Measurements from ENCODE around the gene KANSL1L. TPM values are rescaled to one million over a fixed set of nuclear protein-coding genes. Genes with fewer than 3 reads are reported as not detected.

KANSL1L gene
- total RNA-seq, 1 experiment from 2014 or later: 7.4 TPM

DNA sequence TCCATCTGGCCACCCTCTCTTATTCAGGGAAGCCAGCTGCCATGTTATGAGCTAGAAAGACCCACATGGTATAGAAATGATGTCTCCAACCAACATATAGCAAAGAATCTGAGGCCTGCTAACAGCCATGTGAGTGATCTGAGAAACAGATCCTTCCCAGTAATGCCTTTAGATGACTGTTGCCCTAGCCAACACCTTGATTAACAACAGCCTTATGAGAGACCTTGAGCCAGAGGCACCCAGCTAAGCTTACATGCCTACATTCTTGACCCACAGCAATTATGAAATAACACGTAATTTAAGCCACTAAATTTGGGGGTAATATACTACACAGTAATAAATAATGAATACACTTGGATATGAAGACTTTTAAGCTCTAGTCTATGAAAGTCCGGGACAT, 13.0 kb downstream of the KANSL1L start:
- intact Hi-C loops (cut with micrococcal nuclease): no loop called here
- Mint-ChIP-seq H3K9me3 (ENCODE audit: unreplicated experiment) (no peaks in the 10 kb centered on the region), H3K27me3 (ENCODE audit: insufficient read depth, unreplicated experiment) (no peaks in the 10 kb centered on the region), H3K4me3 (ENCODE audit: unreplicated experiment) (no peak overlapping the region), H3K27ac (ENCODE audit: low read depth, unreplicated experiment) (no peak overlapping the region), H3K36me3 (ENCODE audit: insufficient read depth, unreplicated experiment) (peaks cover 23% of the 10 kb centered on the region), H3K4me1 (ENCODE audit: insufficient read depth, unreplicated experiment) (peaks cover 5% of the 10 kb centered on the region)
- DNase-seq (ENCODE audit: unreplicated experiment): no peak
- ChIA-PET POLR2A (interaction anchor here (0.8 to 1.1 kb wide), 2 partner anchors 10 to 82 kb away, joined by 3 read pairs; no protein-coding TSS in a partner anchor), CTCF (interaction anchor here (0.8 to 1.3 kb wide), 2 partner anchors 41 to 85 kb away, joined by 3 to 4 read pairs; no protein-coding TSS in a partner anchor)
- no TSS peak for BruUV-seq (replicated peaks)
- TF ChIP-seq, protein P1, sequence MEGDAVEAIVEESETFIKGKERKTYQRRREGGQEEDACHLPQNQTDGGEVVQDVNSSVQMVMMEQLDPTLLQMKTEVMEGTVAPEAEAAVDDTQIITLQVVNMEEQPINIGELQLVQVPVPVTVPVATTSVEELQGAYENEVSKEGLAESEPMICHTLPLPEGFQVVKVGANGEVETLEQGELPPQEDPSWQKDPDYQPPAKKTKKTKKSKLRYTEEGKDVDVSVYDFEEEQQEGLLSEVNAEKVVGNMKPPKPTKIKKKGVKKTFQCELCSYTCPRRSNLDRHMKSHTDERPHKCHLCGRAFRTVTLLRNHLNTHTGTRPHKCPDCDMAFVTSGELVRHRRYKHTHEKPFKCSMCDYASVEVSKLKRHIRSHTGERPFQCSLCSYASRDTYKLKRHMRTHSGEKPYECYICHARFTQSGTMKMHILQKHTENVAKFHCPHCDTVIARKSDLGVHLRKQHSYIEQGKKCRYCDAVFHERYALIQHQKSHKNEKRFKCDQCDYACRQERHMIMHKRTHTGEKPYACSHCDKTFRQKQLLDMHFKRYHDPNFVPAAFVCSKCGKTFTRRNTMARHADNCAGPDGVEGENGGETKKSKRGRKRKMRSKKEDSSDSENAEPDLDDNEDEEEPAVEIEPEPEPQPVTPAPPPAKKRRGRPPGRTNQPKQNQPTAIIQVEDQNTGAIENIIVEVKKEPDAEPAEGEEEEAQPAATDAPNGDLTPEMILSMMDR (IDR thresholded peaks at IDR 0.05; ENCODE audit: unreplicated experiment): no peak

DNA sequence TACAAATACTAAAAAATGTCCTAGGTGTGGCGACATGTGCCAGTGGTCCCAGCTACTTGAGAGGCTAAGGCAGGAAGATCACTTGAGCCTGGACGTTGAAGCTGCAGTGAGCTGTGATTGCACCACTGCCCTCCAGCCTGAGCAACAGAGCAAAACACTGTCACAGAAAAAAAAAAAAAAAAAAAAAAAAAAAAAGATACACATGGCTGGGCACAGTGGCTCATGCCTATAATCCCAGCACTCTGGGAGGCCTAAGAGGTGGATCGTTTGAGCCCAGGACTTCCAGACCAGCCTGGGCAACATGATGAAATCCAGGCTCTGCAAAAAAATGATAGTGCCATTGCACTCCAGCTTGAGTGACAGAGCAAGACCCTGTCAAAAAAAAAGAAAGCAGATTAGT, 13.7 kb downstream of the KANSL1L start:
- POLR2A ChIA-PET: interaction anchor here (1.1 kb wide), 1 partner anchor 81 kb away, joined by 3 read pairs; no protein-coding TSS in a partner anchor

DNA sequence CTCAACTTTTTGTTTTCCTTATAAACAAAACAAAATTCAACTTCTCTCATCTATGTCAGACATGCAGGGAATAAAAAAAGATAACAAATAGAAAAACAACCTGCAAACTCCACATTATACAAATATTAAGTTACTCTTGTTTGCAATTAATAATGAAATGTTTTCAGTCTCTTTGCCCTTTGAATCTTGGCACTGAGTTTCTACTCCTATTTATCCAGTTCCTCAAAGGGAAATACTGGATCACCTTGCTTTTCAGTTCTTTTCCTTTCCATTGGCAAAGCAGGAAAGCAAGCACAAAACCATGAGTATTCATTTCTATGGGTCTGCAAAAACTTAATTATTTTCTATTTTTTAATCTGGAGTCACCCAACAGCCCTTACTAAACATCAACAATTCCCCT, 23.6 kb downstream of the KANSL1L start:
- no peaks in the 10 kb centered on the region for H3K4me1 Mint-ChIP-seq (ENCODE audit: insufficient read depth, unreplicated experiment)
- H3K4me3 Mint-ChIP-seq (ENCODE audit: unreplicated experiment): no peak overlapping the region
- H3K36me3 Mint-ChIP-seq (ENCODE audit: insufficient read depth, unreplicated experiment): peaks cover 47% of the 10 kb centered on the region
- no TSS peak for BruUV-seq (replicated peaks)
- H3K9me3 Mint-ChIP-seq (ENCODE audit: unreplicated experiment): peaks cover 15% of the 10 kb centered on the region
- DNase-seq (ENCODE audit: unreplicated experiment): no peak
- CTCF ChIA-PET: no interaction called here
- TF ChIP-seq, protein P1 (IDR thresholded peaks at IDR 0.05; ENCODE audit: unreplicated experiment): no peak
- POLR2A ChIA-PET: no interaction called here
- H3K27ac Mint-ChIP-seq (ENCODE audit: low read depth, unreplicated experiment): no peak overlapping the region
- H3K27me3 Mint-ChIP-seq (ENCODE audit: insufficient read depth, unreplicated experiment): no peaks in the 10 kb centered on the region
- intact Hi-C loops (cut with micrococcal nuclease): no loop called here

More for the DNA sequence above, 13.7 kb downstream of the KANSL1L start:
- no peaks in the 10 kb centered on the region for H3K27me3 Mint-ChIP-seq (ENCODE audit: insufficient read depth, unreplicated experiment)
- intact Hi-C loops (cut with micrococcal nuclease): no loop called here
- no peak overlapping the region for H3K27ac Mint-ChIP-seq (ENCODE audit: low read depth, unreplicated experiment)
- H3K4me3 Mint-ChIP-seq (ENCODE audit: unreplicated experiment): no peak overlapping the region
- H3K4me1 Mint-ChIP-seq (ENCODE audit: insufficient read depth, unreplicated experiment): peaks cover 4% of the 10 kb centered on the region
- TF ChIP-seq, protein P1 (IDR thresholded peaks at IDR 0.05; ENCODE audit: unreplicated experiment): no peak
- H3K9me3 Mint-ChIP-seq (ENCODE audit: unreplicated experiment): no peaks in the 10 kb centered on the region
- H3K36me3 Mint-ChIP-seq (ENCODE audit: insufficient read depth, unreplicated experiment): peaks cover 19% of the 10 kb centered on the region
- CTCF ChIA-PET: interaction anchor here (0.6 to 1.3 kb wide), 2 partner anchors 42 to 137 kb away, joined by 4 read pairs; no protein-coding TSS in a partner anchor
- DNase-seq (ENCODE audit: unreplicated experiment): no peak
- no TSS peak for BruUV-seq (replicated peaks)

DNA sequence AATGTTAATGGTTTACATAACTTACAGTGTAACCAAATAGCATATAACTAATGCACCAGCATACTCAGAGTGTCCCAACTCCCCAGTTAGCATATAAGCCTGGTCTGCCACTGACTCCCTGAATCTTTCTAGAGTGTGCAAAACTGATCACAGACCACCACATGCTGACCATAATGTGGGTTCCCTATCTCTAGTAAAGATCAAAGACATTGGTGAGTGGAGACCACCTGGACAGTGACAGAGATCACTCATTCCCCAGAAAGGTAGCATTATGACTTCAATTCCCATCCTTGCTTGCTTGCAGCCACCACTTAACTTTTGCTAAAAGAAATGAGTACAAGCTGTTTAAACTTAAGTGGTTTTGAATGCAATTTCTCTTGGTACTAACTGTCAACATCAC, 39.0 kb downstream of the KANSL1L start:
- CTCF ChIA-PET: interaction anchor here (0.7 kb wide), 1 partner anchor 903 kb away, joined by 3 read pairs; no protein-coding TSS in a partner anchor
- intact Hi-C loops (cut with micrococcal nuclease): no loop called here
- no peaks in the 10 kb centered on the region for H3K9me3 Mint-ChIP-seq (ENCODE audit: unreplicated experiment)
- H3K4me3 Mint-ChIP-seq (ENCODE audit: unreplicated experiment): no peak overlapping the region
- no peak overlapping the region for H3K27ac Mint-ChIP-seq (ENCODE audit: low read depth, unreplicated experiment)
- TF ChIP-seq, protein P1 (IDR thresholded peaks at IDR 0.05; ENCODE audit: unreplicated experiment): no peak
- no TSS peak for BruUV-seq (replicated peaks)
- H3K27me3 Mint-ChIP-seq (ENCODE audit: insufficient read depth, unreplicated experiment): no peaks in the 10 kb centered on the region
- DNase-seq (ENCODE audit: unreplicated experiment): no peak
- H3K36me3 Mint-ChIP-seq (ENCODE audit: insufficient read depth, unreplicated experiment): peaks cover 4% of the 10 kb centered on the region
- no peaks in the 10 kb centered on the region for H3K4me1 Mint-ChIP-seq (ENCODE audit: insufficient read depth, unreplicated experiment)
- POLR2A ChIA-PET: interaction anchor here (0.6 kb wide), 1 partner anchor 39 kb away, joined by 4 read pairs; the partner anchor contains the start of gene KANSL1L
